Measurements from ENCODE around the gene GALNT12. TPM values are rescaled to one million over a fixed set of nuclear protein-coding genes. Genes with fewer than 3 reads are reported as not detected.

Gene GALNT12
- total RNA-seq, 1 experiment from 2014 or later: 3.3 TPM

DNA sequence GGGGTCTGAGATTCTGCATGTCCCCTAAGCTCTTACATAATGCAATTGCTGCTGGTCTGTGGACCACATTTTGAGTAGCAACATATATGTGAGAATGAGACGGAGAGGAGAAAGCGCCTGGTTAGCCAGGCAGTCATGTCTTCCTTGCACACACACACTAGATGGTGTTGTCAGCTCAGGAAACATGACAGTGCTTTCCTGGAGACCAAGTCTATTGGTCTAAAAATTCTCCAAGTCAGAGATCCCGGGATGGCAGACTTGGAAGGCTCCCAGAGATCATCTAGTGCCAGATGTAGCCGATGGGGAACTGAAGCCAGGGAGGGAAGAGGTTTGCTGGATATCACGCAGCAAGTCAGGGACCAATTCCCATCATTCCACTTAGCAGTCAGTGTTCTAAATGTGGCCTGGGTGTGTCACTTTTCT, 53.4 kb downstream of the GALNT12 start:
- Histone ChIP-seq H3K36me3 (ENCODE audit: control insufficient read depth, insufficient read depth, low read length) (no peaks in the 10 kb centered on the region), H3K4me1 (ENCODE audit: control insufficient read depth, insufficient read depth, low read length) (no peaks in the 10 kb centered on the region), H3K9me3 (ENCODE audit: control insufficient read depth, insufficient read depth, low read depth, low read length) (no peaks in the 10 kb centered on the region), H3K27ac (ENCODE audit: low read length) (no peak overlapping the region), H3K27me3 (ENCODE audit: control insufficient read depth, insufficient read depth, low read length) (no peaks in the 10 kb centered on the region), H3K4me3 (ENCODE audit: low read depth in 2 of 2, low read length in 2 of 2) (no peak overlapping the region)
- intact Hi-C loops (cut with micrococcal nuclease; ENCODE audit: unreplicated experiment): loop anchor here (5.0 kb wide), 1 partner anchor 136 kb away; no protein-coding TSS in a partner anchor
- in situ Hi-C loops (cut with HindIII; ENCODE audit: low pct_unique_long_range_greater_than_20kb, low sequenced_read_pairs): no loop called here
- BruUV-seq (replicated peaks): no TSS peak
- ATAC-seq: peak; percentile 62
- TF ChIP-seq REST (IDR thresholded peaks at IDR 0.05; ENCODE audit: insufficient read depth in 1 of 2, low read depth in 2 of 2, low read length in 1 of 2): no peak
- peak; percentile 51 for TF ChIP-seq CTCF (IDR thresholded peaks at IDR 0.05)
- POLR2A ChIA-PET: no interaction called here
- CTCF ChIA-PET: interaction anchor here (0.6 kb wide), 1 partner anchor 139 kb away, joined by 5 read pairs; no protein-coding TSS in a partner anchor
- peak; percentile 12 for DNase-seq (ENCODE audit: low read depth, low spot score)

GRCh38 chr9:98861781-98862504, 54.5 kb downstream of the GALNT12 start:
- in situ Hi-C loops (cut with HindIII; ENCODE audit: low pct_unique_long_range_greater_than_20kb, low sequenced_read_pairs): no loop called here
- Histone ChIP-seq H3K4me3 (ENCODE audit: low read depth in 2 of 2, low read length in 2 of 2) (no peak overlapping the region), H3K36me3 (ENCODE audit: control insufficient read depth, insufficient read depth, low read length) (no peaks in the 10 kb centered on the region), H3K27ac (ENCODE audit: low read length) (no peak overlapping the region), H3K27me3 (ENCODE audit: control insufficient read depth, insufficient read depth, low read length) (no peaks in the 10 kb centered on the region), H3K9me3 (ENCODE audit: control insufficient read depth, insufficient read depth, low read depth, low read length) (no peaks in the 10 kb centered on the region), H3K4me1 (ENCODE audit: control insufficient read depth, insufficient read depth, low read length) (no peaks in the 10 kb centered on the region)
- POLR2A ChIA-PET: no interaction called here
- no TSS peak for BruUV-seq (replicated peaks)
- CTCF ChIA-PET: interaction anchor here (0.6 kb wide), 1 partner anchor 137 kb away, joined by 5 read pairs; no protein-coding TSS in a partner anchor
- intact Hi-C loops (cut with micrococcal nuclease; ENCODE audit: unreplicated experiment): loop anchor here (5.0 kb wide), 1 partner anchor 135 kb away; no protein-coding TSS in a partner anchor
- peak; percentile 13 for DNase-seq (ENCODE audit: low read depth, low spot score)
- TF ChIP-seq CTCF (IDR thresholded peaks at IDR 0.05) (no peak), SIN3A (IDR thresholded peaks at IDR 0.05; ENCODE audit: borderline replicate concordance, insufficient read depth, low read depth, low read length) (no peak), REST (IDR thresholded peaks at IDR 0.05; ENCODE audit: insufficient read depth in 1 of 2, low read depth in 2 of 2, low read length in 1 of 2) (no peak), TCF7L2 (IDR thresholded peaks at IDR 0.05; ENCODE audit: low read depth, low read length) (no peak), POLR2AphosphoS5 (IDR thresholded peaks at IDR 0.05; ENCODE audit: low read depth, low read length) (no peak)
- no peak for ATAC-seq
